SW 1271 (cell line): Measurements from ENCODE around the gene ALPK3.

Experiments used
- DNase-seq, 2 experiments: peaks; one replicate each; lab custom pipeline; 2025; lab: John Stamatoyannopoulos, UW

Gene ALPK3

DNA sequence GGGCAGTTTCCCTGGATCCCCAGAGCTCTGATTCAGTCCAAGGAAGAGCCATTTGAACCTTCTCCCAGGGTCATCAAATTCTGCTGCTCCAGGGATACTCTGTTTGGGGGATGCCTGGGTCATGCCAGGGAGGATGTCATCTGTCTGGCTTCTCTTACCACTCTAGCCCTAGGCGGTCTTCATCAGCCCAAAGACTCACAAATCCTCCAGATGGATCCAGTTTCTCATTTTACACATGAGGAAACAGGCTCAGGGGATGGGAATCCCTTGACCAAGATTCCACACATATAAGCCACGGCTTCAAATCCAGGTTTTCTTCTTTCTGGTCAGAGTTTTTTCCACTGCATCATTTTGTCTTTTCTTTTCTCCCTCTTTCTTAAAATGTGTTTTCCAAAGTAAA is 104.0 kb downstream of the ALPK3 start:
- DNase-seq, result no peak

DNA sequence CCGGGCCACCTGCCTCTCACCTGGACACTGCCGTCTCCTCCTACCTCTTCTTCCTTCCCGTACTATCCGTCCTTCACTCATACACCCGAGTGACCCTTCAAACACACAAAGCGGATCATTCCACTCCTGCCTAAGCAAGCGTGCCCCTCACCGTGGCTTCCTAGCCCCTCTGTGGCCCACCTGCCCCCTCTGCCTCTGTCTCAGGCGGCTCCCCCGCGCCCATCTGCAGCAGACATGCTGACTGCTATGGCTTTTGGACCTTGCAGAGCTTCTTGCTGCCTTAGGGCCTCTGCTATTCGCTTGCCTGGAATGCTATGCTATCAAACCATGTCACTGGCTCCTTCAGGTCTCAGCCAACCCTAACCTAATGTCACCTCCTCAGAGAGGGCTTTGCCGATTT is 105.4 kb downstream of the ALPK3 start:
- DNase-seq, result no peak
